GM21381 (cell line): ENCODE results near the gene NCKAP5L.
"Not testable (repeated sequence)": the region's sequence is repeated elsewhere in the genome, so short reads cannot be mapped to it uniquely, and the experiment has no call there.

Experiments used
- ATAC-seq: cut with Tn5 transposase; IDR thresholded peaks from one replicate; pipeline ENCODE4 v1.9.1; 2021; ENCODE audit warnings: mild to moderate bottlenecking, moderate library complexity; ENCODE audit not compliant: unreplicated experiment

NCKAP5L gene

GRCh38 chr12:49783917-49784676 is 44.1 kb downstream of the NCKAP5L start:
- no peak for ATAC-seq

- not testable (repeated sequence) for ATAC-seq
Observed at GRCh38 chr12:49780914-49781313, 47.3 kb downstream of the NCKAP5L start.

- ATAC-seq: no peak
Observed at GRCh38 chr12:49779581-49779980, 48.6 kb downstream of the NCKAP5L start.

GRCh38 chr12:49777800-49778748 is 50.1 kb downstream of the NCKAP5L start:
- ATAC-seq: no peak

- ATAC-seq: no peak
Observed at GRCh38 chr12:49777341-49777740, 50.9 kb downstream of the NCKAP5L start.

GRCh38 chr12:49776858-49777257 is 51.4 kb downstream of the NCKAP5L start:
- no peak for ATAC-seq

- no peak for ATAC-seq
Observed at GRCh38 chr12:49776413-49776812, 51.8 kb downstream of the NCKAP5L start.

- not testable (repeated sequence) for ATAC-seq
Observed at GRCh38 chr12:49773102-49773501, 55.1 kb downstream of the NCKAP5L start.

GRCh38 chr12:49767333-49767732 is 60.9 kb downstream of the NCKAP5L start:
- no peak for ATAC-seq

GRCh38 chr12:49766115-49766455 is 62.1 kb downstream of the NCKAP5L start:
- ATAC-seq: no peak

- no peak for ATAC-seq
Observed at GRCh38 chr12:49764126-49764525, 64.1 kb downstream of the NCKAP5L start.

- no peak for ATAC-seq
Observed at GRCh38 chr12:49763006-49763591, 65.1 kb downstream of the NCKAP5L start.

GRCh38 chr12:49762468-49762847 is 65.8 kb downstream of the NCKAP5L start:
- ATAC-seq: no peak

GRCh38 chr12:49761677-49762467 is 66.3 kb downstream of the NCKAP5L start:
- ATAC-seq: no peak

- ATAC-seq: no peak
Observed at GRCh38 chr12:49750996-49751393, 77.2 kb downstream of the NCKAP5L start.

- ATAC-seq: no peak
Observed at GRCh38 chr12:49750027-49750995, 77.9 kb downstream of the NCKAP5L start.

- no peak for ATAC-seq
Observed at GRCh38 chr12:49748800-49749199, 79.4 kb downstream of the NCKAP5L start.

GRCh38 chr12:49748306-49748705 is 79.9 kb downstream of the NCKAP5L start:
- no peak for ATAC-seq

GRCh38 chr12:49744363-49744885 is 83.8 kb downstream of the NCKAP5L start:
- no peak for ATAC-seq
